GM18517 (cell line): ENCODE measurements around the gene ZSCAN30.

Experiments used
- ATAC-seq: cut with Tn5 transposase; IDR thresholded peaks from one replicate; pipeline ENCODE4 v1.9.1; 2021; ENCODE audit warnings: mild to moderate bottlenecking, moderate library complexity; ENCODE audit not compliant: unreplicated experiment

ZSCAN30 gene

GRCh38 chr18:35290094-35290735 is at the start of gene ZSCAN30:
Gene ZSCAN30 (minus strand): TSS chr18:35290229. CDS start chr18:35264352, 25,877 bp downstream.
- peak; percentile 90 for ATAC-seq

GRCh38 chr18:35337286-35337685 is 47.3 kb upstream of the ZSCAN30 start:
- ATAC-seq: no peak

GRCh38 chr18:35335866-35336265 is 45.8 kb upstream of the ZSCAN30 start:
- no peak for ATAC-seq

GRCh38 chr18:35334821-35335220 is 44.8 kb upstream of the ZSCAN30 start:
- no peak for ATAC-seq

GRCh38 chr18:35334212-35334611 is 44.2 kb upstream of the ZSCAN30 start:
- no peak for ATAC-seq

GRCh38 chr18:35331367-35332087 is 41.5 kb upstream of the ZSCAN30 start:
- ATAC-seq: no peak

- ATAC-seq: no peak
These were observed 38.8 kb upstream of the ZSCAN30 start for GRCh38 chr18:35328868-35329267.

- no peak for ATAC-seq
These were observed 36.8 kb upstream of the ZSCAN30 start for GRCh38 chr18:35326695-35327387.

- no peak for ATAC-seq
These were observed 35.1 kb upstream of the ZSCAN30 start for GRCh38 chr18:35324926-35325655.

GRCh38 chr18:35322486-35323458 is 32.7 kb upstream of the ZSCAN30 start:
- ATAC-seq: no peak

GRCh38 chr18:35311496-35311895 is 21.5 kb upstream of the ZSCAN30 start:
- ATAC-seq: no peak

- no peak for ATAC-seq
These were observed 16.7 kb upstream of the ZSCAN30 start for GRCh38 chr18:35306588-35307250.

- no peak for ATAC-seq
These were observed 13.6 kb upstream of the ZSCAN30 start for GRCh38 chr18:35303610-35304009.

- ATAC-seq: no peak
These were observed 6.0 kb upstream of the ZSCAN30 start for GRCh38 chr18:35296060-35296459.

GRCh38 chr18:35291166-35291565 is 1.1 kb upstream of the ZSCAN30 start:
- ATAC-seq: no peak

- ATAC-seq: peak; percentile 23
These were observed 319 bp downstream of the ZSCAN30 start for GRCh38 chr18:35289727-35290093.

- ATAC-seq: peak; percentile 8
These were observed 736 bp downstream of the ZSCAN30 start for GRCh38 chr18:35289293-35289692.

GRCh38 chr18:35284841-35285240 is 5.2 kb downstream of the ZSCAN30 start:
- no peak for ATAC-seq

GRCh38 chr18:35283923-35284794 is 5.9 kb downstream of the ZSCAN30 start:
- ATAC-seq: no peak
